ENCODE measurements around the gene UGT1A5.

DNA sequence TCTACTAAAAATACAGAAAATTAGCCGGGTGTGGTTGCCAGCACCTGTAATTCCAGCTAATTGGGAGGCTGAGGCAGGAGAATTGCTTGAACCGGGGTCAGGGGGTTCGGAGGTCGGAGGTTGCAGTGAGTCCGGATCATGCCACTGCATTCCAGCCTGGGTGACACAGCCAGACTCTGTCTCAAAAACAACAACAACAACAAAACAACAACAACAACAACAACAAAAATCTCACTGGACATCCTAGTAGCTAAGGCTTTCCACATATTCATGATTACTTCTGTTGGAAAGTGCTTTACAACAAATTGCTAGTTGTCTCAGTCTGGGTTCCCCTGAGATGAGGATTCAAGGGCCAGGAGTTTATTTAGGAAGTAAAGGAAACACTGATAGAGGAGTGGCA lies 61.1 kb downstream of the UGT1A5 start:
- no peak for TF ChIP-seq FOXP2 (optimal IDR thresholded peaks at IDR 0.05; ENCODE audit: control extremely low read depth, extremely low read length, insufficient read depth)
- no peak for TF ChIP-seq EZH2 (IDR thresholded peaks at IDR 0.05)
- no peak for TF ChIP-seq POLR2AphosphoS5 (IDR thresholded peaks at IDR 0.05; ENCODE audit: borderline replicate concordance, low read depth, low read length)

Data from SK-N-MC (cell line).